Measurements from ENCODE around the gene CIB4.

The CIB4 gene

GRCh38 chr2:26563686-26564085 lies 77.5 kb downstream of the CIB4 start:
- no peak for DNase-seq

GRCh38 chr2:26562811-26563645 lies 78.1 kb downstream of the CIB4 start:
- no peak for DNase-seq

DNA sequence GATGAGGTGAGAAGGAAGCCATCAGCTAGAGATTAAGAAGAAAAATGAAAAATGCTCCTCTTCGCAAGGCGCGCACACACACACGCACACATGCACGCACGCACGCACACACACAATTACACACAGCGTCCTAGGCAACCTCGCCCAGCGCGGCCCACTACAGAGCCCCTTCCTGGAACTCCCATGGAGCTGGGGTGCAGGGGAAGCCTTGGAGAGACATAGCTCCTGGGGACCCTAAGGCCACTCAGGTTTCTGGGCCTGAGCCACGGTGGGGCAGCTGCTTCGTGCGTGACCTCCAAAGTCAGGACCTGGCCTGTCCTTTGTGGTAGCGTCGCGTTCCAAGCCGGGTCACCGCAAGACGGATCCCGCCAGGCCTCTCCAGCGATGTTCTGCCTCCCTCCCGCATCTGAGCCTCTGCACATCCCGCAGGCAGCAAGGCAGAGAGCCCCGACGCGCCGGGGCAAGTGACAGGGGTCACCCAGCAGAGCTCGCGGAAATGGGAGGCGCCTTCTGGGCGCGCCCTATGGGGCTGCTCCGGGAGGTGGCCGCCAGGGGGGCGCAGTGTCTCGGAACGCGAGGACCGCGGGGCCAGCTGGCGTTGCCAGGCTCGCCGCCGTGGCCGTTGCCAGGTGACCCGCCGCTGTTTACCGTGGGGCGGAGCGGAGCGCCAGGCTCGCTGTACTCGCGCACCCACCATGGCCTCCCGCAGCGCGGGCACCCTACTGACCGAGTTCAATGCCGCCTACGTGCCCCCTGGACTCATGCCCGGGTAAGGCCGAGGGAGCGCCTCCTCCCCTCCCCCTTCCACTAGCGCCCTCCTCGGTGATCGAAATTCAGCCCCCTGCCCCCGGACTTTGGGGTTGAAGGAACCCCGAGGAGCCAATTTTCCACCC lies 79.0 kb downstream of the CIB4 start:
- peak; percentile 40 for DNase-seq

GRCh38 chr2:26561376-26561775 lies 79.8 kb downstream of the CIB4 start:
- DNase-seq, result no peak

GRCh38 chr2:26560892-26561291 lies 80.3 kb downstream of the CIB4 start:
- DNase-seq, result no peak

DNA sequence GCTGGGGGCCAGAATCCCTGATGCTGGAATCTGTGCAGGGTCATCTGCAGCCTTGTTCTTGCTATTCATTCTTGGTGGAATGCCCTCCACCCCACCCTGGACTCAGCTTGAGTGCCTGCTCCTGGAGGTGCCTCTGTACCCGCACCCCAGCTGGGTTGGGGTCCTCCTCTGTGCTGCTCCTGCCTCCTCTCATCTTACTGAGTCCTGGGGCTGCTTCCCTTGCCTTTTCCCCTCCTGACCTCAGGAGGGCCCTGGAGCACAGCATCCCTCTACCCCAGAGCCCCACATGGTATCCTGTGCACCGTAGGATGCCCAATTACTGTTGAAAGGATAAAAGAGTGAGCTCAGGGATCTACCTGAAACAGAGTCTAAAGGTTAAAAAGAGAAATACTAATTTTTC lies 81.6 kb downstream of the CIB4 start:
- no peak for DNase-seq

- DNase-seq, result no peak
Measured at GRCh38 chr2:26559044-26559405, 82.1 kb downstream of the CIB4 start.

GRCh38 chr2:26558271-26559043 lies 82.7 kb downstream of the CIB4 start:
- no peak for DNase-seq

- DNase-seq, result no peak
Measured at GRCh38 chr2:26557244-26557925, 83.8 kb downstream of the CIB4 start.

DNA sequence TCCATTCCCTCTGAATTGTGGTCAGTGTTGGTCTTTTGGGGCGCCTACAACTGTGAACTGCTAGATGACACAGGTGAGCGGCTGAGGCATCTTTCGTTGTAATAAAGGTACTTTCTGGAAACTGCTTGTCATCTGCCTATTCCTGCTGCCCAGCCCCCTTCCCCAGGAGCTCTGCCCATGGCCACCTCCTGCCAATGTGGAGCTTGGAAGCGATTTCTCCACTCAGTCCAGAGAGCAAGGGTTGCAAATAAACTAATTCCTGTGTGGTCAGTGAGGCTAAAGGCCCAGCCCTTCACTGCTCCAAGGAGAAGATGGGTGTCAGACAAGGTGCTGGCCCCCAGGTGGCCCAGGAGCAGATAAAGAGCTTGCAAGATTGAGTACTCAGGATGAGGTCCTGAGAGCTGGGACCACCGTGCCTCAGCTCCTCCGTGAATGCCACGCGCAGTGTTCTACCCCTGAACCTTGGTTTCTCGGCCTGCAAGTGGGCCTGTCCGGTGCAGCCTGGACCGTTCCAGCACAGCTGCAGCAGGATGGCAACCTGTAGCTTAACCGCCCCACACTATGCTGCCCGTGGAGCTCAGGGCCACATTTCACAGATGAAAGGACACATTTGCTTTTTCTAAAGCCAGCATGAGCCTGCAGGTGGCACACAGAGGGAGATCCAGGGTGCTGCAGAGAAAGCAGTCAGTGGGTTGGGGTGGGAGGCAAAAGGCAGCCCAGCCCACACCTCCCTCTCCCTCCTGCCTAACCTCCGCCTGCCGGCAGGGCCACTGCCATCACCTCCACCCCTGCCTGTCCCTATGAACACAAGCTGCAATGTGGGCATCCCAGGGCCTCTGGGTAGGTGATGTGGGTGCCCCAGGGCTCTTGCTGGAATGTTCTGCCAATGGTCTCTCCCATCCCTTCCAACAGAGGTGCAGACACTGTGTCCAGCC lies 84.6 kb downstream of the CIB4 start:
- DNase-seq, result no peak

- no peak for DNase-seq
Measured at GRCh38 chr2:26555246-26556133, 85.7 kb downstream of the CIB4 start.

GRCh38 chr2:26552641-26553374 lies 88.4 kb downstream of the CIB4 start:
- no peak for DNase-seq

DNA sequence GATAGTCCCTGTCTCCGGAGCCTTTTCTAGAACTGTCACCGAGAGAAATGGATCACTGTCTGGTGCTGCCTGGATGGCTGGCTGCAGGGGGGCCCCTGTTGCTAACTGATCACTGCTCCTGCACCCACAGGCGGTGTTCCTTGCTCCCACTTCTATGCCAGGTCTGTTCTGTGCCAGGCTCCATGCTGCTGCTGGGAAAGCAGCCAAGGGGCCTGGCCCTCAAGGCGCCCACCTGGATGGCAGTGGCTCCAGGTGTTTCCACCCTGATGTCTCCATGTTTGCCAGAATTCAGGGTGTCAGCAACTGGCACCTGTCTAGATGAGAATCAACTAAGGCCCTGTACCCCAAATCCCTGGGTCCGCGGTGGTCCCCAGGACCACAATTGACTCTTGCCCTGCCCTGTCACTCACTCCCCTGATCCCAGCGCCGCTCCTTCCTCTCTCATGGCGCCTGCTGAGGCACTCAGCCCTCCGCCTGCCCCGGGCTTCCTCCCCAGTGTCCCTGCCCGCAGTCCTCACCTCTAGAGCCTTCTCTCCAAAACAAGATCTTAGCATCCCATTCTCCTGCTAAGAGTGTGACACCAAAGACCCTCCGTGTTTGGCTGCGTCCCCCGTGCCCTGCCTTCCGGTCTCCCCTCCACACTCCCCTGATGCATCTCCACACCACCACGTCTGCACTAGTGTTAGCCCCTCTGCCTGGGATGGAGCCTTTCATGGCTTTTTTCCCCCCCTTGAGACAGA lies 90.7 kb downstream of the CIB4 start:
- DNase-seq, result no peak

DNA sequence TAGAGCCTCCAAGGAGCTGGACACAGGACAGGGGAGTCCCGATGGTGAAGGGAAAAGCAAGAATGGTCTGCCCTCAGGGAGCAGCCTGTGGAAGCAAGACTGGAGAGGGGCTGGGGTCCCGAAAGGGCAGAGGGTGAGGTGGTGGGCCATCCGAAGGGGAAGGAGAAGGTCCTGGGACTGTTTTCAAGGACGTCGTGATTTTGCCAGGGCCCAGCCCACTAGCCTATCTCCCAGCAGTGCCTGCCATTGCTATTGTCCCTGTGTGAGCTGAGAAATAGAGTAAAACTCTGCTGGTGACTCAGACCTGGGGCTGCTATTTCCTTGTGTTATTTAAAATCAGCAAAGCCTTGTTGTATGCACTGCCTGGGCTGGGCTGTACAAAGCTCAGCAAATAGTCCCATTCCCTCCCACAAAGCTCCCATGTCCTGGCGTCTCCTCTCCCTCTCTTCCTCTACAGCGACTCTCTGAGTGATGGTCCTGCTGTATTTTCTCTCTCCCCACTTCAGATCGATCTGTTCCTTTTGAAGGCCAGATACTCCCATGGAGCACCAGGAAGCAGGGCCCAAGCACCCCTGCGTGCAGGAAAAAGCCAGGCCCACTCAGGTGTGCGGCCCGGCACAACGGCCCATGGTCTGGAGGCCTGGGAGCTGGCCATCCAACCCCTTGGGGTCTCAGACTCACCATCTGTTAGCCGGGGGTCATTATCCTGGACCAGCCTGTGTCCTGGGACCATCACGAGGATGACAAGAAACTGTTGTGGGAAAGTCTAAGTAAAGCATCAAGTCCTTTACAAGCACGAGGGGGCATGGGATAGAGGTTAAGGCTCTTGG lies 98.3 kb downstream of the CIB4 start:
- DNase-seq, result no peak

DNA sequence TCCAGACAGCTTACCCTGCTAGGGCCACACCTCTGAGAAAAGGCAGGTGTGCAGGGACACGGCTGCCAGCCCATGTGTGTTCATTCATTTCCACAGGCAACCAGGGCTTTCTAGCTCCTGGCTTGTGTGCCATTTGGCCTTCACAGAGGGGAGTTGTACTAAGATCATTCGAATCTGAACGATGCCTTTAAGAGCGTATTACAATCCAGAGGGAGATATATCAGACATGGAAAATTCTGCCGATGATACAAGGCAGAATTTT lies 99.0 kb downstream of the CIB4 start:
- no peak for DNase-seq

- peak; percentile 59 for DNase-seq
Measured at GRCh38 chr2:26541401-26542193, 99.6 kb downstream of the CIB4 start.

GRCh38 chr2:26540961-26541360 lies 100.2 kb downstream of the CIB4 start:
- DNase-seq, result no peak

- no peak for DNase-seq
Measured at GRCh38 chr2:26540306-26540705, 100.9 kb downstream of the CIB4 start.
